Adrenal gland (tissue), 12 donors: ENCODE measurements around the gene BGN. TPM values are rescaled to one million over a fixed set of nuclear protein-coding genes. Genes with fewer than 3 reads are reported as not detected.

Experiments
- DNase-seq, 7 donors: peaks; one replicate each; pipeline ENCODE4 v3.0.0-alpha.2; 2019 to 2020
- H3K27ac ChIP-seq, 5 donors: fragments of 200-600 bp; sonication (generic) in 4 of 5; 1 replicate in 3 of 5; 2 replicates in 2 of 5; pipeline versions ENCODE4 v1.5.1 to v1.8.0; 2016 to 2020; ENCODE audit warnings: mild to moderate bottlenecking in 1 of 5
- H3K27me3 ChIP-seq: fragments of 200-600 bp; 2 replicates; pipeline ENCODE4 v1.8.0; 2021
- H3K36me3 ChIP-seq, 2 donors: fragments of 200-600 bp; replicated peaks in 1 of 2; 1 replicate in 1 of 2; 2 replicates in 1 of 2; pipeline versions ENCODE4 v1.5.1 to v1.8.0; 2018 to 2022
- H3K4me1 ChIP-seq, 2 donors: fragments of 200-600 bp; replicated peaks in 1 of 2; 1 replicate in 1 of 2; 2 replicates in 1 of 2; pipeline versions ENCODE4 v1.5.1 to v1.8.0; 2018 to 2021
- H3K4me3 ChIP-seq, 4 donors: fragments of 200-600 bp; sonication (generic) in 3 of 4; one replicate each; pipeline ENCODE4 v1.5.1; 2016 to 2018
- H3K9me3 ChIP-seq, 3 donors: fragments of 200-600 bp; sonication (generic) in 1 of 3; replicated peaks in 1 of 3; 1 replicate in 2 of 3; 2 replicates in 1 of 3; pipeline versions ENCODE4 v1.5.1 to v1.8.0; 2016 to 2021
- CTCF ChIP-seq, 6 experiments: fragments of 450-650 bp in 4 of 6; fragments of 200-600 bp in 2 of 6; sonication (generic) in 1 of 6; IDR thresholded peaks; 1 replicate in 5 of 6; 2 replicates in 1 of 6; pipeline versions ENCODE4 v1.5.1 to v1.8.0; 2016 to 2021; ENCODE audit warnings: antibody characterized with exemption in 6 of 6, mild to moderate bottlenecking in 2 of 6, moderate library complexity in 1 of 6
- POLR2A ChIP-seq, 2 donors: fragments of 450-650 bp; IDR thresholded peaks; one replicate each; pipeline ENCODE4 v1.6.1; 2017; ENCODE audit warnings: antibody characterized with exemption in 2 of 2, mild to moderate bottlenecking in 2 of 2, moderate library complexity in 1 of 2
- WGBS, 4 donors: extraction: QIAGEN DNeasy Blood & Tissue Kit in 2 of 4; methylation state at CpG; one replicate each; pipeline versions ENCODE4 v1.1.5 to v1.1.7; 2013 to 2017; 5-methylcytosine and 5-hydroxymethylcytosine counted together
- intact Hi-C, 2 donors: fragments of 100-400 bp; cut with DNase I; formaldehyde crosslinking; loops; one replicate each; pipeline versions ENCODE4 v1.14.1 to v1.15.0; 2022 to 2023
- polyA plus RNA-seq, 3 donors: library from polyadenylated mRNA; stranded (reverse); fragments of 200-250 nt in 2 of 3; fragments of 350-450 nt in 1 of 3; fragmentation: Illumina TruSeq in 1 of 3; extraction: RNeasy Lipid Tissue Mini Kit (QIAGEN cat#74804) in 1 of 3; gene quantifications; one replicate each; pipeline ENCODE4 v1.2.3, GENCODE V29; 2013 to 2014
- total RNA-seq, 9 donors: library from RNA; depleted of rRNA in 4 of 9; stranded (reverse); fragments of >200 nt in 4 of 9; fragments of 120-200 nt in 1 of 9; fragmentation: NEBNext Ultra II Directional in 1 of 9; extraction: Animal tissue kit (Norgen Biotek cat#: 25700) in 1 of 9; gene quantifications; one replicate each; pipeline versions ENCODE4 v1.1.0 to v1.2.4, GENCODE V29; 2013 to 2023
- donor health status: healthy with polysubstance abuse.
- donor health status: Bipolar disorder and iron deficiency.
- donor health status: DM: yes; HTN: yes; CAD: no.
- donor health status: DM: no; HTN: no; CAD: no.
- donor health status: DM: no; HTN: no; CAD: no.
- donor health status: DM: yes; HTN: yes; CAD: no.

Gene BGN
- total and polyA plus RNA-seq, 12 donors = 18.9 to 598 (median 247) TPM

- Histone ChIP-seq H3K9me3 (no peaks in the 10 kb centered on the region), H3K36me3 (no peaks in the 10 kb centered on the region), H3K4me1 (no peaks in the 10 kb centered on the region), H3K27ac (peak overlapping the region in 1 of 5 donors; percentile 69), H3K27me3 (no peaks in the 10 kb centered on the region), H3K4me3 (peak overlapping the region in 1 of 4 donors; percentile 26)
- WGBS, 4 donors = 1 to 20% methylated on average over 40 to 45 of the region's 59 CpGs; no CpG with 5 or more reads in 2 of the 4 donors
- intact Hi-C loops = no loop called here
- TF ChIP-seq CTCF (IDR thresholded peaks at IDR 0.05) (no peak), POLR2A (IDR thresholded peaks at IDR 0.05) (no peak)
- peak; percentile 60 to 80 (median 75) for DNase-seq
These were observed 20.1 kb upstream of the BGN start for GRCh38 chrX:153474718-153475117.

- Histone ChIP-seq H3K4me1 (no peaks in the 10 kb centered on the region), H3K36me3 (no peaks in the 10 kb centered on the region), H3K27me3 (no peaks in the 10 kb centered on the region), H3K4me3 (no peak overlapping the region), H3K27ac (peak overlapping the region in 1 of 5 donors; percentile 69), H3K9me3 (no peaks in the 10 kb centered on the region)
- 78 to 93% (median 85%) methylated on average over 6 to 7 of the region's 7 CpGs for WGBS, 4 donors
- no peak for DNase-seq
- intact Hi-C loops = no loop called here
- TF ChIP-seq POLR2A (IDR thresholded peaks at IDR 0.05) = no peak
These were observed 19.5 kb upstream of the BGN start for GRCh38 chrX:153475271-153475670.

- Histone ChIP-seq H3K27me3 (no peaks in the 10 kb centered on the region), H3K4me3 (no peak overlapping the region), H3K27ac (peak overlapping the region in 1 of 5 donors; percentile 72), H3K36me3 (no peaks in the 10 kb centered on the region), H3K9me3 (no peaks in the 10 kb centered on the region), H3K4me1 (no peaks in the 10 kb centered on the region)
- no peak for DNase-seq
- no peak for TF ChIP-seq CTCF (IDR thresholded peaks at IDR 0.05)
- TF ChIP-seq POLR2A (IDR thresholded peaks at IDR 0.05) = no peak
- intact Hi-C loops = no loop called here
- WGBS, 4 donors = 87 to 96% (median 90%) methylated on average over 7 to 11 of the region's 11 CpGs
These were observed 19.0 kb upstream of the BGN start for GRCh38 chrX:153475751-153476281.

GRCh38 chrX:153476666-153477363 is 18.0 kb upstream of the BGN start:
- H3K9me3 ChIP-seq = no peaks in the 10 kb centered on the region
- no peak overlapping the region for H3K4me3 ChIP-seq
- H3K36me3 ChIP-seq = no peaks in the 10 kb centered on the region
- WGBS, 4 donors = 40 to 85% (median 73%) methylated on average over 2 to 16 of the region's 16 CpGs
- H3K4me1 ChIP-seq = no peaks in the 10 kb centered on the region
- H3K27ac ChIP-seq = peak overlapping the region in 1 of 5 donors; percentile 72
- peak in 1 of 7 donors; percentile 10 for DNase-seq
- no peaks in the 10 kb centered on the region for H3K27me3 ChIP-seq
- TF ChIP-seq CTCF (IDR thresholded peaks at IDR 0.05) (no peak), POLR2A (IDR thresholded peaks at IDR 0.05) (no peak)
- intact Hi-C loops = no loop called here
